Uterus (tissue), 4 donors: ENCODE results near the gene GASK1A. TPM values are rescaled to one million over a fixed set of nuclear protein-coding genes. Genes with fewer than 3 reads are reported as not detected.

Source experiments
- DNase-seq, 2 donors: peaks; one replicate each; pipeline ENCODE4 v3.0.0-alpha.2; 2019 to 2020
- H3K27ac ChIP-seq, 2 donors: fragments of 200-600 bp; sonication (generic); 1 replicate in 1 of 2; 2 replicates in 1 of 2; pipeline ENCODE4 v1.5.1; 2016 to 2018
- H3K27me3 ChIP-seq, 2 donors: fragments of 200-600 bp; sonication (generic); one replicate each; pipeline ENCODE4 v1.5.1; 2018 to 2019; ENCODE audit warnings: control low read depth in 1 of 2
- H3K36me3 ChIP-seq, 2 donors: fragments of 200-600 bp; sonication (generic); one replicate each; pipeline ENCODE4 v1.5.1; 2019; ENCODE audit warnings: control low read depth in 1 of 2
- H3K4me1 ChIP-seq, 2 donors: fragments of 200-600 bp; sonication (generic); one replicate each; pipeline ENCODE4 v1.5.1; 2018 to 2019; ENCODE audit warnings: control low read depth in 1 of 2
- H3K4me3 ChIP-seq, 2 donors: fragments of 200-600 bp; sonication (generic); 1 replicate in 1 of 2; 2 replicates in 1 of 2; pipeline ENCODE4 v1.5.1; 2018 to 2019; ENCODE audit warnings: mild to moderate bottlenecking in 1 of 2
- H3K9me3 ChIP-seq, 2 donors: fragments of 200-600 bp; sonication (generic); one replicate each; pipeline ENCODE4 v1.5.1; 2019; ENCODE audit warnings: control low read depth in 1 of 2
- POLR2A ChIP-seq, 2 donors: fragments of 450-650 bp; IDR thresholded peaks; one replicate each; pipeline ENCODE4 v1.6.1; 2016; ENCODE audit warnings: antibody characterized with exemption in 2 of 2, mild to moderate bottlenecking in 1 of 2, moderate library complexity in 1 of 2
- intact Hi-C: fragments of 100-400 bp; cut with DNase I; formaldehyde crosslinking; loops from one replicate; pipeline ENCODE4 v1.15.1; 2023; ENCODE audit warnings: low total_unique reads
- total RNA-seq, 4 donors: library from RNA; depleted of rRNA in 3 of 4; stranded (reverse); fragments of >200 nt in 3 of 4; gene quantifications; one replicate each; pipeline versions ENCODE4 v1.1.0 to v1.2.4, GENCODE V29; 2014 to 2023
- TF ChIP-seq, protein P1 (sequence below), 4 experiments: fragments of 200-600 bp in 2 of 4; fragments of 450-650 bp in 2 of 4; sonication (generic) in 2 of 4; IDR thresholded peaks; one replicate each; pipeline ENCODE4 v1.5.1; 2016 to 2019; ENCODE audit warnings: antibody characterized with exemption in 4 of 4, mild to moderate bottlenecking in 2 of 4, moderate library complexity in 1 of 4
- donor health status: DM: yes; HTN: yes; CAD: no.

GASK1A gene
- total RNA-seq, 4 donors from 2014 or later = 26.3 to 65.8 (median 48.0) TPM

DNA sequence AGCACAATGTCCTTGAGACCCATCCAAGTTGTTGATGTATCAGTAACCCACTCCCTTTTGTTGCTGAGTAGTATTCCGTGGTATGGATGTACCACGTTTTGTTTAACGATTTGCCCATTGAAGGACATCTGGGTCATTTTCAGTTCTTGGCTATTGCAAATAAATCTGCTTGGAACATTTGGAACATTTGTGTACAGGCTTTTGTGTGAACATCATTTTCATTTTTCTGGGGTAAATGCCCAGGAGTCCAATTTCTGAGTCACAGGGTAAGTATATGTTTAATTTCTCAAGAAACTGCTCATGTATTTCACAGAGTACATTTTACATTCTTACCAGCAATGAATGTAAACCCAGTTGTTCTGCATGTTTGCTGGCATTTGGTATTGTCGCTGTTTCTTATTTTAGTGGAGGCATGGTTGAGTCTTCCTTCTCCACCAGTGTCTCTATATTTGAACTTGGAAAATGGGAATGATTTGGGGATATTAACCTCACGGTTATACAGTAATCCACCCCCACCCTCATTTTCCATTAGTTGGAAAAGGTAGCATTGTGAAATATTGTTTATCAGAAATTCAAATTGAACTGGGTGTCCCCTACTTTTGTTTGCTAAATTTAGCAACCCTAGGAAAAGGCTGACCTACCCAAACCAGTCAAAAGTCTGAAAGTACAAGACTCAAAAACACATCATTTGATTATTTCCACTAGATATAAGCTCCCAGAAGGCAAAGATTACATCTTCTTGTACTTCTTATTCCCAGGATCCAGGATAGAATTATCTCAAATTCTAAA, 96.0 kb downstream of the GASK1A start:
- Histone ChIP-seq H3K27me3 (no peaks in the 10 kb centered on the region), H3K4me3 (no peak overlapping the region), H3K27ac (peak overlapping the region in 1 of 2 donors; percentile 12), H3K4me1 (no peaks in the 10 kb centered on the region), H3K36me3 (no peaks in the 10 kb centered on the region), H3K9me3 (no peaks in the 10 kb centered on the region)
- no peak for TF ChIP-seq POLR2A (IDR thresholded peaks at IDR 0.05)
- TF ChIP-seq, protein P1, sequence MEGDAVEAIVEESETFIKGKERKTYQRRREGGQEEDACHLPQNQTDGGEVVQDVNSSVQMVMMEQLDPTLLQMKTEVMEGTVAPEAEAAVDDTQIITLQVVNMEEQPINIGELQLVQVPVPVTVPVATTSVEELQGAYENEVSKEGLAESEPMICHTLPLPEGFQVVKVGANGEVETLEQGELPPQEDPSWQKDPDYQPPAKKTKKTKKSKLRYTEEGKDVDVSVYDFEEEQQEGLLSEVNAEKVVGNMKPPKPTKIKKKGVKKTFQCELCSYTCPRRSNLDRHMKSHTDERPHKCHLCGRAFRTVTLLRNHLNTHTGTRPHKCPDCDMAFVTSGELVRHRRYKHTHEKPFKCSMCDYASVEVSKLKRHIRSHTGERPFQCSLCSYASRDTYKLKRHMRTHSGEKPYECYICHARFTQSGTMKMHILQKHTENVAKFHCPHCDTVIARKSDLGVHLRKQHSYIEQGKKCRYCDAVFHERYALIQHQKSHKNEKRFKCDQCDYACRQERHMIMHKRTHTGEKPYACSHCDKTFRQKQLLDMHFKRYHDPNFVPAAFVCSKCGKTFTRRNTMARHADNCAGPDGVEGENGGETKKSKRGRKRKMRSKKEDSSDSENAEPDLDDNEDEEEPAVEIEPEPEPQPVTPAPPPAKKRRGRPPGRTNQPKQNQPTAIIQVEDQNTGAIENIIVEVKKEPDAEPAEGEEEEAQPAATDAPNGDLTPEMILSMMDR (IDR thresholded peaks at IDR 0.05) = no peak
- no peak for DNase-seq
- intact Hi-C loops = no loop called here

DNA sequence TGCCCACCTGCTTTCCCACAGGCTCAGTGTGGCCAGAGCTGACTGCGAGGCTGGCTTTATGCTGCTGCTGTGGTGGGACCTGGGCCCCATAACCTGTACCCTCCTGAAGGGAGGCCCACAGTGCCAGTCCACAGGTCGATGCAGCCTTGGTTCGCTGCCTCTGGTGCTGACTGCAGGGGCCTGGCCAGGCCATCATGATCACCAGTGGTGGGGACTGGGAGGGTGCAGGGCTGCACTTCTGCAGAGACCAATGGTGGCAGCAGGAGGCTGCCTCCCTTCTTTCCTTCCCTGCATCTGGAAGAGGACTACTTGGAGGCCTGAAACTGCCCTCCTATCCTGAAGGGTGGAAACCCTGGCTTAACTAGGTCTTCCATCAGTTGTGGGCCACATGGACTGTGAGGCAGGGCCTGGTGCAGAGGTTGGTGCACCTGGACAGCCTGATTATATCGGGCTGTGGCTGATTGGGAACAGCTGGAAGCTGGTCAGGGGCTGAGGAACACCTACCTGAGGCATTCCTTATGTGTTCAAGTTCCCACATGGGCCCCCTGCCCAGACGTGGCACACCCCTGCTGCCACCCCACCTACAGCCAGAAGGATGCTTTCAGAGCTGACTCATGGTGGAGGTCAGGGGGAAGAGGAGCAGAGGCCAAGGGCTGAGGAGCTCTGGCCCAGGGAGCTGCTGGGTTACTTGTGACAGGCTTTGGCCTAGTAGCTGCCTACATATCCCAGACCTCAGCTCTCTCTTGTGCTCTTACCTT, 97.0 kb downstream of the GASK1A start:
- intact Hi-C loops = no loop called here
- Histone ChIP-seq H3K36me3 (no peaks in the 10 kb centered on the region), H3K4me3 (no peak overlapping the region), H3K27ac (peak overlapping the region; percentile 12 to 33), H3K4me1 (no peaks in the 10 kb centered on the region), H3K27me3 (no peaks in the 10 kb centered on the region), H3K9me3 (no peaks in the 10 kb centered on the region)
- no peak for TF ChIP-seq POLR2A (IDR thresholded peaks at IDR 0.05)
- TF ChIP-seq, protein P1 (IDR thresholded peaks at IDR 0.05) = no peak
- no peak for DNase-seq

DNA sequence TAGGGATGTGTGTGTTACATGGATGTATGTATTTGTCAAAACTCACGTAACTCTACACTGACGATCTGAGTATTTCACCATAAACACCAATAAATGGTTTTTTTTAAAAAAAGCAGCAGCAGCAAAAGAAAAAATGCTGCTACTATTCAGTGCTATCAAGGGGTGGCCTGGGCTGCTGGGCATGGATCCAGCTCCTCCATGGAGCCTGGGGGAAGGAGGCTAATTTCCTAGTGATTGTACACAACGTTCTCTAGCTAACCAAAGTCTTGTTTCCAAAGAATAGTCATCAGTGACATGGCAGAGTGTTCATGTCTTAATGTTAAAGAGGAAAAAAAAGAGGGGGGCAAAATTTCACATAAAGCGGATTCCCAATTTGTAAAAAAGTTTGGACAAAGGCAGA, 97.7 kb downstream of the GASK1A start:
- TF ChIP-seq POLR2A (IDR thresholded peaks at IDR 0.05) = no peak
- TF ChIP-seq, protein P1 (IDR thresholded peaks at IDR 0.05) = no peak
- Histone ChIP-seq H3K4me3 (no peak overlapping the region), H3K9me3 (no peaks in the 10 kb centered on the region), H3K4me1 (no peaks in the 10 kb centered on the region), H3K27ac (peak overlapping the region in 1 of 2 donors; percentile 12), H3K27me3 (no peaks in the 10 kb centered on the region), H3K36me3 (no peaks in the 10 kb centered on the region)
- intact Hi-C loops = no loop called here
- no peak for DNase-seq

DNA sequence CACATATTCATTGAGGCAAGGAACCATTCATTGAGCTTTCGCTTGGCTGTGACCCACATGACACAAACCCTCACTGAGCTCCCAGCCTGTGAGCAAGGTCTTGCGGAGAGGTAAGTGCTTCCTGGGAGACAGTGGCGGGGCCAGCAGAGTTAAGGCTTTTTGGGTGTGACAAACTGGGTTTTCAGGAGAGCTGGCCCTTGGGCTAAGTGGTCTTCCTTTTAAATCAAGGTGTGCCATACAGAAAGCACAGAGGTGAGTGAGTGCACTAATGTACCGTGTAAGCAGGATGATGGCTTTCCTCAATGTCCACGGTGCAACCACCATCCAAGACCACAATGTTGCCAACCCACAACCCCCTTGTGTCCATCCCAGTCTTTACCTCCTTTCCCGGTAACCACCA, 98.2 kb downstream of the GASK1A start:
- H3K9me3 ChIP-seq = no peaks in the 10 kb centered on the region
- H3K4me3 ChIP-seq = no peak overlapping the region
- no peaks in the 10 kb centered on the region for H3K36me3 ChIP-seq
- TF ChIP-seq, protein P1 (IDR thresholded peaks at IDR 0.05) = no peak
- TF ChIP-seq POLR2A (IDR thresholded peaks at IDR 0.05) = no peak
- no peak for DNase-seq
- H3K4me1 ChIP-seq = no peaks in the 10 kb centered on the region
- no peaks in the 10 kb centered on the region for H3K27me3 ChIP-seq
- intact Hi-C loops = no loop called here
- no peak overlapping the region for H3K27ac ChIP-seq

DNA sequence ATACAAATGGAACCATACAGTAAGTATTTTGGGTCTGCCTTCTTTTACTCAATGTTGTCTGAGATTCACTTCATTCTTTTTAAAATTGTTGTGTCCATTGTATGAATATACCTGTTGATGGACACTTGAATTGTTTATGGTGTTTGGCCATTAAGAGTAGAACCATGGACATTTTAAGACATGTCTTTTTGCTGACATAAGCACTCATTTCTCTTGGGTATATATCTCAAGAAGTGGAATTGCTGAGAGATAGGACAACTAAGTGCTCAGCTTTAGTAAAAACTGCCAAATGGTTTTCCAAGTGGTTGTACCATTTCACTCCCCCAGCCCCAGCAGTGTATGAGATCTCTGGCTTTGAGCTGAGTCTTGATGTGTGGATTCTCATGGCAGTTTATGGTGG, 98.6 kb downstream of the GASK1A start:
- intact Hi-C loops = no loop called here

More for the DNA sequence above, 98.6 kb downstream of the GASK1A start:
- Histone ChIP-seq H3K27me3 (no peaks in the 10 kb centered on the region), H3K9me3 (no peaks in the 10 kb centered on the region), H3K4me3 (no peak overlapping the region), H3K27ac (no peak overlapping the region), H3K4me1 (no peaks in the 10 kb centered on the region), H3K36me3 (no peaks in the 10 kb centered on the region)
- TF ChIP-seq, protein P1 (IDR thresholded peaks at IDR 0.05) = no peak
- no peak for TF ChIP-seq POLR2A (IDR thresholded peaks at IDR 0.05)
- no peak for DNase-seq
